ENCODE results near the gene PSMD9. TPM values are rescaled to one million over a fixed set of nuclear protein-coding genes. Genes with fewer than 3 reads are reported as not detected.

PSMD9 gene
- total RNA-seq, 2 donors from 2014 or later: 65.0 to 66.0 TPM

DNA sequence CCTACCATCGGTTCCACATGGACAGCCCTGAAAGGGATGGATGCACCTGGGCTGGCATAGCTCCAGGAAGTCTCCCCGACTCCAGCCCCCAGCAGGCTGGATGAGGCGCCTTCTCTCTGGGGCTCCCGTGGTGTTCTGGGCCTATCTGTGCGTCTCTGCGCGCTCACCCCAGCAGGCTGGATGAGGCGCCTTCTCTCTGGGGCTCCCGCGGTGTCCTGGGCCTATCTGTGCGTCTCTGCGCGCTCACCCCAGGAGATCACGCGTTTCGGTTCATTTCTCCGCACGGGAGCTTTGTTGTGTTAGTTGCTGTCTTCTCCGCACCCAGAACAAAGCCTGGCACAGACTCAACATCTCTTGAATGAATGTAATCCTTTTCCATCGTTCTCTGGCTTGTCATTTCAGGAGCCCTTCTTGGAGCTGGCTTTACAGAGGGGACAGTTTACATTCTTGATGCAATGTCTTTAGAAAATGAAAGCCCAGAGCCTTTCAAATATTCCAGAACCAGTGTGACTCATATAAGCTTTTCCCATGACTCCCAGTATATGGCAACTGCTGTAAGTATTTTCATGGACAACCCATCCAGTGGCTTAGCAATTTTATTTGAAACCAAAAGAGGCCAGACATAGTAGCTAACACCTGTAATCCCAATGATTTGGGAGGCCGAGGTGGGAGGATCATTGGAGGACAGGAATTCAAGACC is 70.1 kb downstream of the PSMD9 start:
- H3K27ac Mint-ChIP-seq: no peak overlapping the region

DNA sequence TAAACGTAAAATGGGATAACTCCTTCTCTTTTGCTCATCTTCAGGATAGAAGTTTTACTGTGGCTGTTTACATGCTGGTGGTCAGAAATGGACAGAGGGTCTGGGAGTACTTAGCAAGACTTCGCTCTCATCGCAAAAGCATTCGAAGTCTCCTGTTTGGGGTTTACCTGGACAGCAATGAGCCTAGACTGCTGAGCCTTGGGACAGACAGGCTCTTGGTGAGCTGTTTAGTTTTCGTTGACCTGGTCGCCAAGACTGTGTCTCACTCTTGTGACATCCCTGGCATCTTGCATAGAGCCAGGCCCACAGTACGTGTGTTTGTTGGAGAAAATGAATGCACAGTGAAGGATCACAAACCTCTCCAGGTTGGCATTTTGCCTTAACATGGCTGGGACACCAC is 72.0 kb downstream of the PSMD9 start:
- no peaks in the 10 kb centered on the region for H3K36me3 Mint-ChIP-seq
- no peaks in the 10 kb centered on the region for H3K9me3 Mint-ChIP-seq
- DNase-seq (ENCODE audit: low spot score in 2 of 2): no peak
- ATAC-seq: no peak
- no peak overlapping the region for H3K27ac Mint-ChIP-seq

More for the DNA sequence above, 70.1 kb downstream of the PSMD9 start:
- DNase-seq (ENCODE audit: low spot score in 2 of 2) (no peak), ATAC-seq (no peak)
- H3K36me3 Mint-ChIP-seq: no peaks in the 10 kb centered on the region
- H3K9me3 Mint-ChIP-seq: no peaks in the 10 kb centered on the region

DNA sequence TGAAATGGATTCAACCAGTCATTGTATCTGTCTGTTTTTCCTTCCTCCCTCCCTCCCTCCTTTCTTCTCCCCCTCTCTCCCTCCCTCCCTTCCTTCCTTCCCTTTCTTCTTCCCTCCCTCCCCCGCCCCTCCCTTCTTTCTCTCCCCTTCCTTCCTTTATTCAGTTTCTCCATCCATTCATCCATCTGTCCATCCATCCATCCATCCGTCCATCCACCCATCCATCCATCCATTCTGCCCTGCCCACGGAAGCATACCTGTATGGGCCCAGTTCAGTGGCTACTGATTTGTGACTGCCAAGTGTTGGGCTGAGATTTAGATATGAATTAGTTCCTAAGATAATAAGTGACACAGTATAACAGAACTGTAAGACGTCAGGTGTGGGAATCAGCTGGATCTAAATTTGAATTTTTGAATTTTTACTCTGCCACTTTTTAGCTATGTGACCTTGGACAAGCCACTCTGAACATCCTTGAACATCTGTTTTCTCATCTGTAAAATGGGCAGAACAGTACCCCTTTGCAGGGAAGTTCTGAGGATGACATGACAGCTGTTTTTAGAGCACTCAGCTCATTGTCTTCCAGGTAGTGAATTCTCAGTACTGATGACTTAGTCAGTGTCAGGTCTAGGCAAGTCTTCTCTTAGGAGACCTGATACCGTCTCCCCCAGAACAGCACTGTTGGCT is 72.7 kb downstream of the PSMD9 start:
- no peak for DNase-seq (ENCODE audit: low spot score in 2 of 2)
- H3K36me3 Mint-ChIP-seq: no peaks in the 10 kb centered on the region
- no peak overlapping the region for H3K27ac Mint-ChIP-seq
- ATAC-seq: no peak
- H3K9me3 Mint-ChIP-seq: no peaks in the 10 kb centered on the region

DNA sequence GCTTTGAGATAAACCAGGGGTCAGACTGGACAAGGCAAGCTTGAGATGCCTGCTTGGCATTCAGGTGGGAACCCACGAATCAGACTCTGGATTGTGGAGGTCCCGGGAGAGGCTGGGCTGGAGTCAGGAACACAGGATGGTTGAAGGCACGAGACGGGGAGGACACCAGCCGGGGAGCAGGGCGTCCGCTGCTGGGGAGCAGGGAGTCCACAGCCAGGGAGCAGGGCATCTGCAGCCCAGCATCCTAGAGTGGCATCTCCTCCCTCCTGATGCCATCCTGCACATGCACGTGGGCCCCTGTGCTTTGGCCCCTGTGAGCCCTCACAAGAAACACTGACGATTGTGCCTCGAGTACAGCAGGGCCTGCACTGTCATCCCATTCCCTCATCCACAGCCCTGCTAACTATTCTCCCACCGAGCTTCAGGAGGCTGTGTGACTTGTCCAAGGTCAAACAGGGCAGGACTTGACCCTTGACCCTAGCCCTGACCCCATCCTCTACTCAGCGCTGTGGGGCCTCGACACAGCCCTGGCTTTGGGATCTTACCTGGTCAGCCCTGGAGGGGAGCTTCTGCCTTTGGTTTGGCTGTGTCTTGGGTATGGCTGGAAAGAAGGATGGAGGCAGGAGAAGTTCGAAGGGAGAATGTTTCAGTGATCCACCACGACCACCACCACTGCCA is 74.9 kb downstream of the PSMD9 start:
- no peak for DNase-seq (ENCODE audit: low spot score in 2 of 2)
- peak overlapping the region; percentile 29 to 72 for H3K27ac Mint-ChIP-seq
- H3K9me3 Mint-ChIP-seq: no peaks in the 10 kb centered on the region
- no peaks in the 10 kb centered on the region for H3K36me3 Mint-ChIP-seq
- no peak for ATAC-seq

DNA sequence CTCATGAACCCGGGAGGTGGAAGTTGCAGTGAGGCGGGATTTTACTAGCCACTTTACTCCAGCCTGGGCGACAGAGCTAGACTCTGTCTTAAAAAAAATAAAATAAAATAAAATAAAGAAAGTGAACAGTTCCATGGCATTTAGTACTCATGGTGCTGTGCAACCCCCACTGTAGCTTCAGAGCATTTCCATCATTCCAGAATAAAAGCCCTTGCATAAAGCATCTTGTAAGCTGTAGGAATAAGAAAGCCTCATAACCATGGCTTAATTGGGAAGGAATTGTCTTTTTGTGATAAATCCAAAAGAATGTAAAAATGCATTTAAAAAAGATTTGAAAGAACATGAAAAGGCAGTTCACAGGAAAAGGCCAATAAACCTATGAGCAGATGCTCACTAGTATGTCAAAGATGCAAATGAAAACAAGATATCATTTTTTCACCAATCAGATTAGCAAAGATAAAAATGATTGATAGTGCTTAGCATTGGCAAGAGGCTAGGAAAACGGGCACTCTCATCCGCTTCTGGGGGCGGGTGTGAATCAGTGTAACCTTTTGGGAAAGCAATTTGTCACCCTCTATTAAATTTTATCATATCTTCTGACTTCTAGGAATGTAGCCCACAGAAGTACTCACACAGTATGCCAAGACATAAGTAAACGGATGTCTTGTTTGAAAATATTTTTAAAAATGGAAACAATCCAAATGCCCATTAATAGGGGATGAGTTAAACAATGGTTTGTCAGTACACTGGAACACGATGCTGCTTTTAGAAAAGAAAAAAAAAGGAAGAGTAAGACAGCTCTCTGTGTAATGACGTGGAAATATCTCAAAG is 76.4 kb downstream of the PSMD9 start:
- Mint-ChIP-seq H3K9me3 (no peaks in the 10 kb centered on the region), H3K36me3 (no peaks in the 10 kb centered on the region), H3K27ac (no peak overlapping the region)
- ATAC-seq: no peak
- DNase-seq (ENCODE audit: low spot score in 2 of 2): no peak

DNA sequence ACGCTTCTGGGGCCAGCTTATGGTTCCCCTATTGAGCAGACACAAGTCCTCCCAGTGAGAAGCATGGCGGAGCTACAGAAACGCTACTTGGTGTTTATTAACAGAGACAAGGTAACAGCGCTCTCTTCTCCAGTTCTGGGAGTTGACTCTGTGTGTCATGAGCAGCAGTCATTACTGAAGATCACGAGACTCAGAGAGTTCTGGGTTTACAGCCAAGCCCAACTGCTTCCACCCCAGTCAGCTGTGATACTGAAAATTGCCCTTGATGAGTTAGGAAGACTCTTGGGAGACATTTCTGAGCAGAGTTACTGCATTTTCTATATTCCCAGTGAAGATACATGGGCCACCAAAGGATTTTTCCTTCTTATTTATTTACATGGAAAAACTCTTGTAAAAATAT is 78.4 kb downstream of the PSMD9 start:
- Mint-ChIP-seq H3K36me3 (peaks cover 2 to 3% of the 10 kb centered on the region in 2 donors), H3K27ac (no peak overlapping the region), H3K9me3 (peaks cover 1 to 2% of the 10 kb centered on the region in 2 donors)
- no peak for DNase-seq (ENCODE audit: low spot score in 2 of 2)
- ATAC-seq: no peak

Other genes with a start within 250 kb of the PSMD9 start
- gene MORN3, start 219.1 kb upstream of the PSMD9 start, total RNA-seq: 1 to 10 TPM; 1.3 to 2.9 TPM
- gene TMEM120B, start 176.0 kb upstream of the PSMD9 start, total RNA-seq: 10 to 100 TPM in 1 of 2 donors, 1 to 10 TPM in 1; 6.3 to 11.8 TPM
- gene RHOF, start 95.1 kb upstream of the PSMD9 start, total RNA-seq: 10 to 100 TPM; 95.3 to 96.2 TPM
- gene SETD1B, start 84.8 kb upstream of the PSMD9 start, total RNA-seq: 10 to 100 TPM; 13.8 to 16.7 TPM
- under 1 TPM in 1 of 2 donors, not detected in 1; 0.16 TPM for gene HPD, start 29.9 kb upstream of the PSMD9 start, total RNA-seq
- 1 to 10 TPM in 1 of 2 donors, under 1 TPM in 1; 0.80 to 1.7 TPM for gene CFAP251, start 29.8 kb downstream of the PSMD9 start, total RNA-seq
- gene BCL7A, start 133.1 kb downstream of the PSMD9 start, total RNA-seq: 1 to 10 TPM; 3.3 to 5.8 TPM
- 10 to 100 TPM; 34.9 to 36.0 TPM for gene MLXIP, start 190.0 kb downstream of the PSMD9 start, total RNA-seq